ENCODE measurements around the gene MED25.

GRCh38 chr19:49871349-49871985 is 53.4 kb downstream of the MED25 start:
- no peak for TF ChIP-seq TCF12 (IDR thresholded peaks at IDR 0.05; ENCODE audit: low read depth)
- TF ChIP-seq CREB1 (IDR thresholded peaks at IDR 0.05; ENCODE audit: low read depth), result no peak
- no peak for TF ChIP-seq MAX (IDR thresholded peaks at IDR 0.05)
- TF ChIP-seq RAD21 (IDR thresholded peaks at IDR 0.05; ENCODE audit: low read depth), result no peak
- no peak for TF ChIP-seq ZBTB7A (IDR thresholded peaks at IDR 0.05; ENCODE audit: low read depth)
- TF ChIP-seq REST (IDR thresholded peaks at IDR 0.05; ENCODE audit: low read depth), result no peak
- no peak for TF ChIP-seq EP300 (IDR thresholded peaks at IDR 0.05; ENCODE audit: borderline replicate concordance)
- no peak for TF ChIP-seq TAF1 (IDR thresholded peaks at IDR 0.05; ENCODE audit: low read depth)
- TF ChIP-seq YY1 (IDR thresholded peaks at IDR 0.05; ENCODE audit: low read depth), result no peak
- TF ChIP-seq USF1 (IDR thresholded peaks at IDR 0.05), result no peak
- no peak for TF ChIP-seq CEBPB (IDR thresholded peaks at IDR 0.05)

Measured in Ishikawa (cell line).